WTC11 (cell line): Measurements from ENCODE around the gene DNAH11. TPM values are rescaled to one million over a fixed set of nuclear protein-coding genes. Genes with fewer than 3 reads are reported as not detected.

ENCODE experiments used
- ATAC-seq: fragments of 200-7000 bp; cut with Tn5 transposase; 2 replicates; pipeline ENCODE4 v1.10.0; 2021; ENCODE audit warnings: mild to moderate bottlenecking, moderate library complexity
- Bru-seq: library from RNA; stranded (reverse); fragments of 400-500 nt; gene quantifications from one replicate; lab custom pipeline; 2021; lab: Mats Ljungman, UMichigan
- CTCF ChIA-PET: fragments of 300-600 bp; sonication (Branson Sonifier 250); formaldehyde crosslinking; loops from one replicate; lab custom pipeline; 2021; ENCODE audit warnings: antibody characterized with exemption; lab: Charles Lee
- POLR2A ChIA-PET: fragments of 350-600 bp; sonication (Branson Sonifier 250); formaldehyde crosslinking; loops from one replicate; lab custom pipeline; 2021; ENCODE audit warnings: antibody characterized with exemption; lab: Charles Lee
- DNase-seq: peaks from one replicate; pipeline ENCODE4 v3.0.0; 2021; ENCODE audit warnings: low spot score
- H3K27ac Mint-ChIP-seq: 2 replicates; pipeline ENCODE4 v1.8.0; 2021; ENCODE audit warnings: mixed read lengths
- H3K27me3 Mint-ChIP-seq: 2 replicates; pipeline ENCODE4 v1.8.0; 2021; ENCODE audit warnings: low read depth, mild to moderate bottlenecking, moderate library complexity, mixed read lengths
- H3K36me3 Mint-ChIP-seq: 2 replicates; pipeline ENCODE4 v1.8.0; 2021; ENCODE audit warnings: mixed read lengths
- H3K4me1 Mint-ChIP-seq: 2 replicates; pipeline ENCODE4 v1.8.0; 2022; ENCODE audit warnings: mixed read lengths
- H3K4me3 Mint-ChIP-seq: 2 replicates; pipeline ENCODE4 v1.8.0; 2021; ENCODE audit warnings: mild to moderate bottlenecking, moderate library complexity, mixed read lengths
- H3K9me3 Mint-ChIP-seq: 2 replicates; pipeline ENCODE4 v1.8.0; 2021; ENCODE audit warnings: mixed read lengths
- ATF6 ChIP-seq: sonication (generic); formaldehyde crosslinking; IDR thresholded peaks from 2 replicates; pipeline ENCODE4 v1.8.1; 2023; ENCODE audit warnings: mild to moderate bottlenecking, missing genetic modification reagents
- CREM ChIP-seq: sonication (generic); formaldehyde crosslinking; IDR thresholded peaks from 2 replicates; pipeline ENCODE4 v1.8.1; 2022; ENCODE audit warnings: mild to moderate bottlenecking, missing genetic modification reagents, moderate library complexity
- E2F1 ChIP-seq: sonication (generic); formaldehyde crosslinking; IDR thresholded peaks from 2 replicates; pipeline ENCODE4 v1.8.0; 2022; ENCODE audit warnings: mild to moderate bottlenecking, missing genetic modification reagents
- ELF4 ChIP-seq: sonication (generic); formaldehyde crosslinking; IDR thresholded peaks from 2 replicates; pipeline ENCODE4 v1.8.1; 2022; ENCODE audit warnings: low read depth, mild to moderate bottlenecking, moderate library complexity, missing genetic modification reagents
- EMX1 ChIP-seq: fragments of 250-450 bp; sonication (Bioruptor Pico); IDR thresholded peaks from 2 replicates; pipeline ENCODE4 v1.8.0; 2021; ENCODE audit warnings: mild to moderate bottlenecking
- ESRRA ChIP-seq: sonication (generic); formaldehyde crosslinking; IDR thresholded peaks from 2 replicates; pipeline ENCODE4 v1.8.1; 2022; ENCODE audit warnings: mild to moderate bottlenecking, missing genetic modification reagents, borderline replicate concordance
- HMGXB4 ChIP-seq: sonication (generic); formaldehyde crosslinking; IDR thresholded peaks from 2 replicates; pipeline ENCODE4 v1.8.1; 2023; ENCODE audit warnings: mild to moderate bottlenecking, moderate library complexity, missing genetic modification reagents
- JUN ChIP-seq: sonication (generic); formaldehyde crosslinking; IDR thresholded peaks from 2 replicates; pipeline ENCODE4 v1.8.0; 2023; ENCODE audit warnings: mild to moderate bottlenecking, missing genetic modification reagents
- MYBL2 ChIP-seq: sonication (generic); formaldehyde crosslinking; IDR thresholded peaks from 2 replicates; pipeline ENCODE4 v1.8.1; 2023; ENCODE audit warnings: mild to moderate bottlenecking, moderate library complexity, missing genetic modification reagents
- NFATC4 ChIP-seq: fragments of 250-450 bp; sonication (Bioruptor Pico); IDR thresholded peaks from 2 replicates; pipeline ENCODE4 v1.9.0; 2021; ENCODE audit warnings: mild to moderate bottlenecking
- NFYB ChIP-seq: sonication (generic); formaldehyde crosslinking; conservative IDR thresholded peaks from 2 replicates; pipeline ENCODE4 v1.8.0; 2022; ENCODE audit warnings: low read depth, missing genetic modification reagents
- NR2C2 ChIP-seq: sonication (generic); formaldehyde crosslinking; IDR thresholded peaks from 2 replicates; pipeline ENCODE4 v1.8.0; 2022; ENCODE audit warnings: mild to moderate bottlenecking, missing genetic modification reagents
- NR3C1 ChIP-seq: sonication (generic); formaldehyde crosslinking; conservative IDR thresholded peaks from 2 replicates; pipeline ENCODE4 v1.8.1; 2023; ENCODE audit warnings: low read depth, mild to moderate bottlenecking, missing genetic modification reagents
- RELA ChIP-seq: sonication (generic); formaldehyde crosslinking; IDR thresholded peaks from 2 replicates; pipeline ENCODE4 v1.8.1; 2022; ENCODE audit warnings: missing genetic modification reagents, mild to moderate bottlenecking, borderline replicate concordance
- ZNF121 ChIP-seq: sonication (generic); formaldehyde crosslinking; IDR thresholded peaks from 2 replicates; pipeline ENCODE4 v1.8.0; 2023; ENCODE audit warnings: missing genetic modification reagents
- ZNF263 ChIP-seq: sonication (generic); formaldehyde crosslinking; IDR thresholded peaks from 2 replicates; pipeline ENCODE4 v1.8.1; 2022; ENCODE audit warnings: low read depth, mild to moderate bottlenecking, moderate library complexity, missing genetic modification reagents
- ZNF281 ChIP-seq: sonication (generic); formaldehyde crosslinking; IDR thresholded peaks from 2 replicates; pipeline ENCODE4 v1.8.0; 2023; ENCODE audit warnings: mild to moderate bottlenecking, missing genetic modification reagents
- ZNF396 ChIP-seq: fragments of 250-450 bp; sonication (Bioruptor Pico); IDR thresholded peaks from 2 replicates; pipeline ENCODE4 v1.8.0; 2021; ENCODE audit warnings: mild to moderate bottlenecking, moderate library complexity, borderline replicate concordance
- long read RNA-seq, 3 experiments: library from RNA in 1 of 3; library from capped mRNA in 1 of 3; library from polyadenylated mRNA in 1 of 3; unstranded in 2 of 3; stranded (forward) in 1 of 3; transcript quantifications; one replicate each; pipeline ENCODE4 v2.0.0, GENCODE V29; 2021
- total RNA-seq: library from RNA; stranded (reverse); gene quantifications from 3 replicates; pipeline ENCODE4 v1.2.3, GENCODE V29; 2021
- TF ChIP-seq, protein P1 (sequence below): sonication (generic); formaldehyde crosslinking; IDR thresholded peaks from 2 replicates; pipeline ENCODE4 v1.8.1; 2022; ENCODE audit warnings: missing genetic modification reagents, borderline replicate concordance
- TF ChIP-seq, protein P2 (sequence below): sonication (generic); formaldehyde crosslinking; IDR thresholded peaks from 2 replicates; pipeline ENCODE4 v1.8.0; 2023; ENCODE audit warnings: missing genetic modification reagents
- TF ChIP-seq, protein P3 (sequence below): sonication (generic); formaldehyde crosslinking; conservative IDR thresholded peaks from 2 replicates; pipeline ENCODE4 v1.8.1; 2022; ENCODE audit warnings: mild to moderate bottlenecking, missing genetic modification reagents

The DNAH11 gene, protein sequence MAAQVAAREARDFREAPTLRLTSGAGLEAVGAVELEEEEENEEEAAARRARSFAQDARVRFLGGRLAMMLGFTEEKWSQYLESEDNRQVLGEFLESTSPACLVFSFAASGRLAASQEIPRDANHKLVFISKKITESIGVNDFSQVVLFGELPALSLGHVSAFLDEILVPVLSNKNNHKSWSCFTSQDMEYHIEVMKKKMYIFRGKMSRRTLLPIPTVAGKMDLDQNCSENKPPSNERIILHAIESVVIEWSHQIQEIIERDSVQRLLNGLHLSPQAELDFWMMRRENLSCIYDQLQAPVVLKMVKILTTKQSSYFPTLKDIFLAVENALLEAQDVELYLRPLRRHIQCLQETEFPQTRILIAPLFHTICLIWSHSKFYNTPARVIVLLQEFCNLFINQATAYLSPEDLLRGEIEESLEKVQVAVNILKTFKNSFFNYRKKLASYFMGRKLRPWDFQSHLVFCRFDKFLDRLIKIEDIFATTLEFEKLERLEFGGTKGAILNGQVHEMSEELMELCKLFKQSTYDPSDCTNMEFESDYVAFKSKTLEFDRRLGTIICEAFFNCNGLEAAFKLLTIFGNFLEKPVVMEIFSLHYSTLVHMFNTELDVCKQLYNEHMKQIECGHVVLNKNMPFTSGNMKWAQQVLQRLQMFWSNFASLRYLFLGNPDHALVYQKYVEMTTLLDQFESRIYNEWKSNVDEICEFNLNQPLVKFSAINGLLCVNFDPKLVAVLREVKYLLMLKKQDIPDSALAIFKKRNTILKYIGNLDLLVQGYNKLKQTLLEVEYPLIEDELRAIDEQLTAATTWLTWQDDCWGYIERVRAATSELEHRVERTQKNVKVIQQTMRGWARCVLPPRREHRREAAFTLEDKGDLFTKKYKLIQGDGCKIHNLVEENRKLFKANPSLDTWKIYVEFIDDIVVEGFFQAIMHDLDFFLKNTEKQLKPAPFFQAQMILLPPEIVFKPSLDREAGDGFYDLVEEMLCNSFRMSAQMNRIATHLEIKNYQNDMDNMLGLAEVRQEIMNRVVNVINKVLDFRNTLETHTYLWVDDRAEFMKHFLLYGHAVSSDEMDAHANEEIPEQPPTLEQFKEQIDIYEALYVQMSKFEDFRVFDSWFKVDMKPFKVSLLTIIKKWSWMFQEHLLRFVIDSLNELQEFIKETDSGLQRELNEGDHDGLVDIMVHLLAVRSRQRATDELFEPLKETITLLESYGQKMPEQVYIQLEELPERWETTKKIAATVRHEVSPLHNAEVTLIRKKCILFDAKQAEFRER (N-terminal part only)
- 3.5 to 6.4 TPM (median 4.2 TPM) in 3 replicates for total RNA-seq
- percentile 44 among the genes with signal in this experiment for Bru-seq, nascent RNA
- long read RNA-seq, experiment 1, partial matches to known transcripts = 3 of 13 reads
- long read RNA-seq, experiment 1, other reads (novel, unspliced or antisense) = 9 of 13 reads
- long read RNA-seq, experiment 2, partial matches to known transcripts = 0 of 2 reads
- long read RNA-seq, experiment 2, other reads (novel, unspliced or antisense) = 2 of 2 reads
- long read RNA-seq, experiment 3, partial matches to known transcripts = 4 of 6 reads
- long read RNA-seq, experiment 3, other reads (novel, unspliced or antisense) = 2 of 6 reads

DNA sequence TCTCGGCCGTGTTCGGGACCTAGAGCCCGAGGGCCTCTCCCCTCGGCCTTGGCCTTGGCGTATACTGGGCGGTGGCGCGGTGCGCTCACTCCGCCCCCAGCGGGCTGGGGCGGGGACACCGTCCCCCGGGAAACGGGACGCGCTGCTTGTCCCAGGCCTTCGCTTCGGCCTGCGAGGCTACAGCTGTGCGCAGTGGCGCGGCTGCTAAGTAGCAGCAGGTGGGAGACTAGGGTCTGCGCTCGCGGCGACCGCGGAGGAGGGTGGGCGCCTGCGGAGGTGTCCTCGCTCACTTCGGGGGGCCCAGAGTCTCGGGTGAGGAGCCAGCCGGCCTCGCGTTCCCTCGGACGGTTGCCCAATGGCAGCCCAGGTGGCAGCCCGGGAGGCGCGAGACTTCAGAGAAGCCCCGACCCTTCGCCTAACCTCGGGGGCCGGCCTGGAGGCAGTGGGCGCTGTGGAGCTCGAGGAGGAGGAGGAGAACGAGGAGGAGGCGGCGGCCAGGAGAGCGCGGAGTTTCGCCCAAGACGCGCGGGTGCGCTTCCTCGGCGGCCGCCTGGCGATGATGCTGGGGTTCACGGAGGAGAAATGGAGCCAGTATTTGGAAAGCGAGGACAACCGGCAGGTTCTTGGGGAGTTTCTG lies at the start of gene DNAH11:
TSS of gene DNAH11 (plus strand) at position 149 of the 637 bp plus-strand sequence. CDS start at position 356, 207 bp downstream.
- ChIA-PET CTCF (interaction anchor here (1.0 kb wide), 1 partner anchor 8 kb away, joined by 5 read pairs; no protein-coding TSS in a partner anchor), POLR2A (interaction anchor here (0.6 kb wide), 1 partner anchor 97 kb away, joined by 3 read pairs; no protein-coding TSS in a partner anchor)
- peaks cover 32% of the 10 kb centered on the region for H3K27me3 Mint-ChIP-seq
- ATAC-seq (peak; percentile 93), DNase-seq (peak; percentile 80)
- H3K9me3 Mint-ChIP-seq = peaks cover 3% of the 10 kb centered on the region; the same call in 1 of the 2 replicates
- H3K4me3 Mint-ChIP-seq = peak within 1 kb of the TSS; percentile 84
- no peak within 1 kb of the TSS for H3K27ac Mint-ChIP-seq
- H3K4me1 Mint-ChIP-seq = peaks cover 45% of the 10 kb centered on the region
- H3K36me3 Mint-ChIP-seq = no peaks in the 10 kb centered on the region
- TF ChIP-seq EMX1 (no peak), NR3C1 (CRISPR knock-in tag) (0 out of 2 replicates have a peak, but pooled peaks have one; percentile 24), HMGXB4 (peak; percentile 78), ZNF281 (CRISPR knock-in tag) (no peak), ZNF121 (CRISPR knock-in tag) (no peak), ESRRA (CRISPR knock-in tag) (no peak), NFATC4 (CRISPR knock-in tag) (no peak), MYBL2 (CRISPR knock-in tag) (no peak), ATF6 (CRISPR knock-in tag) (no peak), E2F1 (CRISPR knock-in tag) (no peak), ELF4 (CRISPR knock-in tag) (no peak), ZNF263 (CRISPR knock-in tag) (0 out of 2 replicates have a peak, but pooled peaks have one; percentile 39), NR2C2 (CRISPR knock-in tag) (no peak), ZNF396 (CRISPR knock-in tag) (no peak), JUN (CRISPR knock-in tag) (no peak), RELA (CRISPR knock-in tag) (no peak), NFYB (CRISPR knock-in tag) (no peak), CREM (CRISPR knock-in tag) (0 out of 2 replicates have a peak, but pooled peaks have one; percentile 59)
- TF ChIP-seq, protein P1, sequence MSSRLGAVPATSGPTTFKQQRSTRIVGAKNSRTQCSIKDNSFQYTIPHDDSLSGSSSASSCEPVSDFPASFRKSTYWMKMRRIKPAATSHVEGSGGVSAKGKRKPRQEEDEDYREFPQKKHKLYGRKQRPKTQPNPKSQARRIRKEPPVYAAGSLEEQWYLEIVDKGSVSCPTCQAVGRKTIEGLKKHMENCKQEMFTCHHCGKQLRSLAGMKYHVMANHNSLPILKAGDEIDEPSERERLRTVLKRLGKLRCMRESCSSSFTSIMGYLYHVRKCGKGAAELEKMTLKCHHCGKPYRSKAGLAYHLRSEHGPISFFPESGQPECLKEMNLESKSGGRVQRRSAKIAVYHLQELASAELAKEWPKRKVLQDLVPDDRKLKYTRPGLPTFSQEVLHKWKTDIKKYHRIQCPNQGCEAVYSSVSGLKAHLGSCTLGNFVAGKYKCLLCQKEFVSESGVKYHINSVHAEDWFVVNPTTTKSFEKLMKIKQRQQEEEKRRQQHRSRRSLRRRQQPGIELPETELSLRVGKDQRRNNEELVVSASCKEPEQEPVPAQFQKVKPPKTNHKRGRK (CRISPR knock-in tag) = no peak
- TF ChIP-seq, protein P2, sequence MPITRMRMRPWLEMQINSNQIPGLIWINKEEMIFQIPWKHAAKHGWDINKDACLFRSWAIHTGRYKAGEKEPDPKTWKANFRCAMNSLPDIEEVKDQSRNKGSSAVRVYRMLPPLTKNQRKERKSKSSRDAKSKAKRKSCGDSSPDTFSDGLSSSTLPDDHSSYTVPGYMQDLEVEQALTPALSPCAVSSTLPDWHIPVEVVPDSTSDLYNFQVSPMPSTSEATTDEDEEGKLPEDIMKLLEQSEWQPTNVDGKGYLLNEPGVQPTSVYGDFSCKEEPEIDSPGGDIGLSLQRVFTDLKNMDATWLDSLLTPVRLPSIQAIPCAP (CRISPR knock-in tag) = no peak
- TF ChIP-seq, protein P3, sequence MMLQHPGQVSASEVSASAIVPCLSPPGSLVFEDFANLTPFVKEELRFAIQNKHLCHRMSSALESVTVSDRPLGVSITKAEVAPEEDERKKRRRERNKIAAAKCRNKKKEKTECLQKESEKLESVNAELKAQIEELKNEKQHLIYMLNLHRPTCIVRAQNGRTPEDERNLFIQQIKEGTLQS (CRISPR knock-in tag) = no peak
